BLaER1 (cell line): ENCODE results near the gene E2F3.
"Not testable (repeated sequence)": the region's sequence is repeated elsewhere in the genome, so short reads cannot be mapped to it uniquely, and the experiment has no call there.

Source experiments
- H3K27ac ChIP-seq: shearing (Covaris generic); formaldehyde crosslinking; 2 replicates; pipeline ENCODE4 v1.8.1; 2022
- H3K27me3 ChIP-seq: shearing (Covaris generic); formaldehyde crosslinking; 2 replicates; pipeline ENCODE4 v1.8.1; 2022
- H3K36me3 ChIP-seq: shearing (Covaris generic); formaldehyde crosslinking; 2 replicates; pipeline ENCODE4 v1.8.1; 2022
- H3K4me1 ChIP-seq: shearing (Covaris generic); formaldehyde crosslinking; 2 replicates; pipeline ENCODE4 v1.8.1; 2022
- H3K4me2 ChIP-seq: shearing (Covaris generic); formaldehyde crosslinking; 2 replicates; pipeline ENCODE4 v1.8.1; 2022
- H3K4me3 ChIP-seq: shearing (Covaris generic); formaldehyde crosslinking; 2 replicates; pipeline ENCODE4 v1.8.1; 2022
- H3K9ac ChIP-seq: shearing (Covaris generic); formaldehyde crosslinking; 2 replicates; pipeline ENCODE4 v1.8.1; 2022
- H3K9me3 ChIP-seq: shearing (Covaris generic); formaldehyde crosslinking; 2 replicates; pipeline ENCODE4 v1.8.1; 2022
- H4K20me1 ChIP-seq: shearing (Covaris generic); formaldehyde crosslinking; 2 replicates; pipeline ENCODE4 v1.8.1; 2022
- Cebpa-rat ChIP-seq: shearing (Covaris generic); IDR thresholded peaks from 2 replicates; pipeline ENCODE4 v1.8.1; 2022

The E2F3 gene

DNA sequence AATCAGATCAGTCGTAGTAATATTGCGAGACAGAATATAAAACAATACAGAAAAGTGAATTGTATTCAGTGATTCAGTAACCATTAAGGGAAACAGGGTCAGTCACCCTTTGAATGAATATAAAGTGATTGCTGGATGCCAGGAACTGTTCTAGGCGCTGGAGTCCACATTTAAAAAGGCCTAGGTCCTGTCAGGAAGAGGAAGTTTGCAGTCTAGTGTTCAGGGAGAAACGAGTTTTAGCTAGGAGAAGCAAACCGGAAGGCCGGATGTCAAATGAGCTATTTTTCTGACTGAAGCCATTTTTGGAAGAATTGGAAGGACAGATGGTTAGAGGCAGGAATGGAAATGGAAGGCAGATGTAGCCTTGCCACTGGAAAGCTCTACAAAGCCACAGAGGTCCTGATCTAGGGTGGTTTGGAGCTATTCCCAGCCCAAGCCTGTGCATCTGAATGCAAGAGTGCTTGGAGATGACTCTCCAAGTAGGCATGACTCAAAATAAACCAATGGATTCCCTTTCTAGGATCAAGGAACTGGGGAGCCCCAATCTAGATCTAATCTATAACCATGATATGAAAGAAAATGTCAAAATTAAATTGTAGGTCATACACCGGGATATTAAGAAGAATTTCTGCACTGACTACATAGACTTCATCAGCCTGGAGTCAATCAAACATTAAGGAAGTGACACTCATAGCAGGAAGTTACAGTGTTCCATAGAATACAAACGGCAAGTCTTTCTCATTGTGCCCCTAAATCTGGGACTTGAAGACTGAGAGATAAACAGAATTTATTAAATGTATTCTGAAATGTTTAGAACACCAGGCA lies 95.7 kb downstream of the E2F3 start:
- no peak overlapping the region for H3K9ac ChIP-seq
- no peak for TF ChIP-seq Cebpa-rat
- no peaks in the 10 kb centered on the region for H3K9me3 ChIP-seq
- no peak overlapping the region for H3K4me2 ChIP-seq
- H3K4me1 ChIP-seq, result no peaks in the 10 kb centered on the region
- H3K36me3 ChIP-seq, result peaks cover 15% of the 10 kb centered on the region
- no peaks in the 10 kb centered on the region for H3K27me3 ChIP-seq
- no peak overlapping the region for H3K27ac ChIP-seq
- no peak overlapping the region for H3K4me3 ChIP-seq
- H4K20me1 ChIP-seq, result peaks cover 4% of the 10 kb centered on the region; the same call in 1 of the 2 replicates

DNA sequence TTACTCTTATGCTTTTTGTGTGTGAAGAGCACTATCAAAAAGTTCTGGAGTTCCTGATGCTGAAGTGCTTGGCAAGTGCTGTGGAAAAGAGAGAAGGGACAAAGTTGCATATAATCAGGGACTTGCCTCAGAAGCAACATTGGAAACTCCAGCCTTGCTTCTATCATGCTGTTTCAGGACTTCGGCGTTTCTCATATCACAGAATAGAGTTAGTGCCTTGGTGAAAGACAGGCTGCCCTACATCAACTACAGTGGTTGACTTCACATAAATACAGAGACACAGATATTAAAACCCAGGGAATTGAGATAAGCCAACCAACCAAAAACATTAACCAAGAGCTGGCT lies 96.3 kb downstream of the E2F3 start:
- no peak overlapping the region for H3K27ac ChIP-seq
- H3K4me1 ChIP-seq, result no peaks in the 10 kb centered on the region
- no peak overlapping the region for H3K4me2 ChIP-seq
- TF ChIP-seq Cebpa-rat, result no peak
- no peaks in the 10 kb centered on the region for H4K20me1 ChIP-seq
- H3K27me3 ChIP-seq, result no peaks in the 10 kb centered on the region
- no peaks in the 10 kb centered on the region for H3K9me3 ChIP-seq
- no peak overlapping the region for H3K4me3 ChIP-seq
- no peak overlapping the region for H3K9ac ChIP-seq
- H3K36me3 ChIP-seq, result peaks cover 11% of the 10 kb centered on the region; the same call in 1 of the 2 replicates

DNA sequence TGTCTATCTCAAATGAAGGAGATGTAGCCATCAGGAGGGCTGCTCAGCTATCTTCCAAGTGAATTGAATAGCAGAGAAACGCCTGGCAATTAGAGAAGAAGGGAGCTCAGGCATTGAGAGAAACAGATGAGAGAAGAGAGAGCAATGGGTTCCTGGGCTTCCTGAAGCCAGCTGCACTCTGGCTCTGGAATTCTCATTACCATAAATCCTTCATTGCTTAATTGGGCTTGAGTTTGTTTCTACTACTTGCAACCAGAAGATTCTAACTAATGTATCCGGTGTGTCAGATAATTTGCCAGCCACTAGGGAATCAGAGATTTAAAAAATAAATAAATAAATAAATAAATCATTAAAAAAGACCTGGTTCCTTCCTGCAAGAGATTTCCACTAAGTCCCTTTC lies 107.5 kb downstream of the E2F3 start:
- Histone ChIP-seq H3K4me1 (no peaks in the 10 kb centered on the region), H3K9me3 (no peaks in the 10 kb centered on the region), H3K27ac (no peak overlapping the region), H3K4me2 (no peak overlapping the region), H3K4me3 (no peak overlapping the region), H3K36me3 (no peaks in the 10 kb centered on the region), H4K20me1 (no peaks in the 10 kb centered on the region), H3K9ac (no peak overlapping the region), H3K27me3 (no peaks in the 10 kb centered on the region)
- TF ChIP-seq Cebpa-rat, result no peak

DNA sequence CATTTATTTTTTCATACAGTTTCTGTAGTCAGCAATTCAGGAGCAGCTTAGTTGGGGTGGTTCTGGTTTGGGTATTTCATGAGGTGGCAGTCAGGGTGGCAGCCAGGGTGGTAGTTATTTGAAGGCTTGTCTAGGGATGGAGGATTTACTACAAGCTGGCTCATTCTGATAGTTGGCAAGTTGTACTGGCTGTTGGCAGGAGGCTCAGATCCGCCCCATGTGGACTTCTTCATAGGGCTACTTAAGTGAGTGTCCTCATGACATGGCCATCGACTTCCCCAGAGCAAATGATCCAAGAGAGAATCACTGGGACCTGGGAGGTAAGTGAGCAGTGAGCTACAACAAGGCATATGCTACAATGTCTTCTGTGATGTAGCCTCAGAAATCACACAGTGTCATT lies 110.2 kb downstream of the E2F3 start:
- H3K27me3 ChIP-seq, result no peaks in the 10 kb centered on the region
- no peak overlapping the region for H3K27ac ChIP-seq
- no peak overlapping the region for H3K4me2 ChIP-seq
- H3K9me3 ChIP-seq, result no peaks in the 10 kb centered on the region
- no peaks in the 10 kb centered on the region for H4K20me1 ChIP-seq
- H3K9ac ChIP-seq, result no peak overlapping the region
- H3K4me1 ChIP-seq, result no peaks in the 10 kb centered on the region
- TF ChIP-seq Cebpa-rat, result no peak
- H3K4me3 ChIP-seq, result no peak overlapping the region
- no peaks in the 10 kb centered on the region for H3K36me3 ChIP-seq

DNA sequence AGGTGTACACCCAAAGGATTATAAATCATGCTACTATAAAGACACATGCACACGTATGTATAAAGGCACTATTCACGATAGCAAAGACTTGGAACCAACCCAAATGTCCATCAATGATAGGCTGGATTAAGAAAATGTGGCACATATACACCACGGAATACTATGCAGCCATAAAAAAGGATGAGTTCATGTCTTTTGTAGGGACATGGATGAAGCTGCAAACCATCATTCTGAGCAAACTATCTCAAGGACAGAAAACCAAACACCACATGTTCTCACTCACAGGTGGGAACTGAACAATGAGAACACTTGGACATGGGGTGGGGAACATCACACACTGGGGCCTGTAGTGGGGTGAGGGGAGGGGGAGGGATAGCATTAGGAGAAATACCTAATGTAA lies 123.5 kb downstream of the E2F3 start:
- not testable (repeated sequence) for H3K4me2 ChIP-seq, H3K36me3 ChIP-seq, H3K27me3 ChIP-seq, H3K27ac ChIP-seq, H3K4me3 ChIP-seq, H3K9ac ChIP-seq, H4K20me1 ChIP-seq, H3K9me3 ChIP-seq
- peaks cover 13% of the 10 kb centered on the region for H3K4me1 ChIP-seq

DNA sequence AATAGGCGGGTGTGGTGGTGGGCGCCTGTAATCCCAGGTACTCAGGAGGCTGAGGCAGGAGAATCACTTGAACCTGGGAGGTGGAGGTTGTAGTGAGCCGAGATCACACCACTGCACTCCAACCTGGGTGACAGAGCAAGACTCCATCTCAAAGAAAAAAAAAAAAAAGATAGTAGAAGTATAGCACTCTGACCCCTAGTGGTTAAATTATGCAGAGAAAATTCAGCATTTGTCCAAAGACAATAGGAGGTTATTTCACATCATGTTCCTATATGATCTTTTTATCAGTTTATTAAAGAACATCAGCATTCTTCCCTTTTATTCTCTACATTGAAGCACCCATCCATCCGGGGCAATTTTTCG lies 127.4 kb downstream of the E2F3 start:
- not testable (repeated sequence) for H3K9me3 ChIP-seq, H3K4me2 ChIP-seq, H3K36me3 ChIP-seq, H3K4me3 ChIP-seq, H3K9ac ChIP-seq, H3K27me3 ChIP-seq, H4K20me1 ChIP-seq, H3K27ac ChIP-seq
- H3K4me1 ChIP-seq, result peaks cover 19% of the 10 kb centered on the region

DNA sequence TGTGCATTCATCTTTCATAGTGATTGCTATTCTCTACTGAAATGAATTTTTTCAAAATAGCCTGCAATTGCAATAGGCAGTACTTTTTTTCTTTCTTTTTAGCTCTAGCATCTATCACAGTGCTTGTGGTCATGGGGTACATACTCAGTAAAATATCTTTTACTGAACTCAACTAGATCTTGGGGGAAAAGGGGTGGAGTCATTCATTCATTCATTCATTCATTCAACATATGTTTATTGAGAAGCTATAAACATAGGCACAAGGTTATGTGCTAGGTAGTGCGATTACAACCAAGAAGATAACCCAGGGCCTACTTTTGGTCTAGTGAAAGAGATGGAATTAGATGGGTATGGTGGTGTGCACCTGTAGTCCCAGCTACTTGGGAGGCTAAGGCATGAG lies 131.2 kb downstream of the E2F3 start:
- H3K4me1 ChIP-seq, result peaks cover 32% of the 10 kb centered on the region
- TF ChIP-seq Cebpa-rat, result no peak
- H3K9me3 ChIP-seq, result no peaks in the 10 kb centered on the region
- peaks cover 14% of the 10 kb centered on the region; the same call in 1 of the 2 replicates for H3K36me3 ChIP-seq
- 0 out of 2 replicates have a peak, but pooled peaks cover under 1% of the 10 kb centered on the region for H4K20me1 ChIP-seq
- no peak overlapping the region for H3K4me2 ChIP-seq
- no peak overlapping the region for H3K27ac ChIP-seq
- H3K9ac ChIP-seq, result no peak overlapping the region
- no peaks in the 10 kb centered on the region for H3K27me3 ChIP-seq
- no peak overlapping the region for H3K4me3 ChIP-seq

DNA sequence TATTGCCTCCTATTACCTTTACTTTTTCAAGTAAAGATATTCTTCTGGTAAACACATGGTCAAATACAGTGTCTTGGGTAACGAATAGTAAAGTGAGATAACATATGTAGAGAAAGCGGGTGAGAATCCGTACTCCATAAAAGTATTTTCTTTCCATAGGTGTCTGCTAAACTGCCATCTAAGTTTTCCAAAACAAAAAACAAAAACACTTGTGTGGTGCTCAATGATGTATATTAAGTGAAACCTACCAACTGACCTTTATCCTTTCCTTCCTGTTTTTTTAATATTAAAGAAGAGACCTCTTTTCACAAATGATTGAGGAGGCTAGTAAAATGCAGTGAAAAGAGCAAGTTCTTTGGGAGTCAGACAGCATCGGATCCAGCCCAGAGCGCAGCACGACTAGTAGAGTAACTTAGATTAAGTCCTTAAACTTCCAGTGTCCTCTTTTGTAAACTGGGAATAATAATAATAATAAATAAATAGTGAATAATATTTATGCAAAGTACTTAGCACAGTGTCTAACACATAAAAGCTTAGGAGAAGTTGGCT lies 132.1 kb downstream of the E2F3 start:
- H3K4me3 ChIP-seq, result peak overlapping the region; percentile 84
- peak overlapping the region; percentile 87 for H3K27ac ChIP-seq
- H3K9ac ChIP-seq, result peak overlapping the region; percentile 88
- H3K9me3 ChIP-seq, result no peaks in the 10 kb centered on the region
- no peak for TF ChIP-seq Cebpa-rat
- peaks cover 22% of the 10 kb centered on the region for H3K4me1 ChIP-seq
- peaks cover 7% of the 10 kb centered on the region; the same call in 1 of the 2 replicates for H4K20me1 ChIP-seq
- peak overlapping the region; percentile 95 for H3K4me2 ChIP-seq
- peaks cover 23% of the 10 kb centered on the region for H3K36me3 ChIP-seq
- no peaks in the 10 kb centered on the region for H3K27me3 ChIP-seq

DNA sequence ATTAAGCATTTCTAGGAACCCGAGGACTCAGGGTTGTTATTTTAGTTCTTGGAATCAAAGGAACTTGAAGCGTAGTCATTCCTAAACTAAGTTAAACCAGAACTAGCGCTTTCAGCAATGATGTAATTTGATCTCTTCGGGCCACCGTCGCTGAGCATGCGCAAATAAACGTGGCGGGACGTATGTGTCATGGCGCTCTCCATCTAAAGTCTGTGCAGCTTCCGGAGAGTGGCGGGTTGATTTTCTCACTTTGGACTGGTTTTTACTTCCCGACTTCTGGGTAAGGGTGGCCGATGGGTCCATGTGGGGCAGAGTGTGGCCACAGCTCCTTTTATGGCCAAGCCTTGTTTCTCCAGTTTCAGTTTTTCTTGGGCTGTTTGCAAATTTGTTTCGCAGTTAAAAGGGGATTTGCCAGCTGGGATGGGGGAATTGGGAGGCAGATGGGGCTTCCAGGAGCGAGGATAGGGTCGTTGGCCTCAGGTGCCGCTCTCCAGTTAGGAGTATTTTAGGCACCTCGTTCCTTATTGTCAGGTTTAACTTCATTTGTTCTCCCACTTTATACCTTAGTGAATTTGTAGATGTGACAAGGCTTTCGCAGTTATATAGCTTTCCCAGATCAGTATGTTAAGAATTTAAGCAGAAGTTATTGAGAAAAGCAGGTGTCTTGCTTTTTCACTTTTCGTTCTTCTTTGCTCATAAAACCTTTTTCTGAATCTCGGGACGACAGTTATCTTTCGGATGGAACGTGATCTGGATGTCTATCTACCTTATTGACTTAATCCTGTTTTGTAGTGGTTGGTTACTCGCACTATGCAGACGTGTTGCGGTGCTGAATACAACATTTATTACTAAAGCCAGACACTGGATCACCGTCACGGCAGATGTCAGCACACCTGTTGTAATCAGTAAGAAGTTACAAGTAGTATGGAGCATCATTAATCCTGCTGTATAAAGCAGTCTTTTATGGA lies 132.9 kb downstream of the E2F3 start, which contains the start of gene CDKAL1:
Gene CDKAL1 (plus strand): TSS at position 163 of the 968 bp plus-strand sequence. CDS start 11,894 bp downstream, outside the sequence.
- Histone ChIP-seq H3K27ac (peak within 1 kb of the TSS; percentile 87), H3K9ac (peak within 1 kb of the TSS; percentile 88), H3K36me3 (peaks cover 29% of the 10 kb centered on the region), H3K4me2 (peak within 1 kb of the TSS; percentile 95), H3K27me3 (no peaks in the 10 kb centered on the region), H4K20me1 (peaks cover 14% of the 10 kb centered on the region), H3K4me1 (peaks cover 22% of the 10 kb centered on the region), H3K4me3 (peak within 1 kb of the TSS; percentile 84), H3K9me3 (no peaks in the 10 kb centered on the region)
- no peak for TF ChIP-seq Cebpa-rat
